Osteoblast (primary cell): ENCODE measurements around the gene TUBB3. TPM values are rescaled to one million over a fixed set of nuclear protein-coding genes. Genes with fewer than 3 reads are reported as not detected.

Experiments
- DNase-seq: peaks from one replicate; pipeline ENCODE4 v3.0.0; 2011; ENCODE audit warnings: low spot score, mixed read lengths; ENCODE audit not compliant: insufficient read length; ENCODE audit errors: missing footprints
- H2AFZ ChIP-seq: 2 replicates; pipeline ENCODE4 v1.6.0; 2011; ENCODE audit warnings: mild to moderate bottlenecking, low read length
- H3K27ac ChIP-seq: 2 replicates; pipeline ENCODE4 v1.5.1; 2011; ENCODE audit warnings: mild to moderate bottlenecking, low read depth, low read length, moderate library complexity
- H3K27me3 ChIP-seq: 2 replicates; pipeline ENCODE4 v1.6.0; 2012; ENCODE audit warnings: mild to moderate bottlenecking, control low read depth, inconsistent platforms, low read length, moderate library complexity; ENCODE audit not compliant: insufficient read depth
- H3K36me3 ChIP-seq: 2 replicates; pipeline ENCODE4 v1.5.1; 2011; ENCODE audit warnings: mild to moderate bottlenecking, low read length, control low read depth, moderate library complexity; ENCODE audit not compliant: insufficient read depth
- H3K4me1 ChIP-seq: 2 replicates; pipeline ENCODE4 v1.5.1; 2011; ENCODE audit warnings: mild to moderate bottlenecking, low read length, control low read depth, moderate library complexity; ENCODE audit not compliant: insufficient read depth
- H3K4me2 ChIP-seq: 2 replicates; pipeline ENCODE4 v1.6.0; 2011; ENCODE audit warnings: mild to moderate bottlenecking, low read length; ENCODE audit not compliant: insufficient read depth
- H3K4me3 ChIP-seq: fragments of 200-600 bp; sonication (generic); 3 replicates; pipeline ENCODE4 v1.5.1; 2012; ENCODE audit warnings: mild to moderate bottlenecking, low read length, inconsistent platforms; ENCODE audit not compliant: insufficient read depth
- H3K79me2 ChIP-seq: 2 replicates; pipeline ENCODE4 v1.6.0; 2012; ENCODE audit warnings: mild to moderate bottlenecking, low read length, control low read depth, inconsistent platforms; ENCODE audit not compliant: insufficient read depth
- H3K9me3 ChIP-seq: 2 replicates; pipeline ENCODE4 v1.5.1; 2011; ENCODE audit warnings: low read depth, low read length, control low read depth
- H4K20me1 ChIP-seq: 2 replicates; pipeline ENCODE4 v1.6.0; 2012; ENCODE audit warnings: mild to moderate bottlenecking, low read length, control low read depth; ENCODE audit not compliant: insufficient read depth
- CTCF ChIP-seq: IDR thresholded peaks from 2 replicates; pipeline ENCODE4 v1.5.1; 2011; ENCODE audit warnings: mild to moderate bottlenecking, low read depth, low read length, moderate library complexity; ENCODE audit errors: extremely low read depth
- total RNA-seq: library from RNA; depleted of rRNA; stranded (reverse); fragments of >200 nt; gene quantifications from 2 replicates; pipeline ENCODE4 v1.2.3, GENCODE V29; 2012

The TUBB3 gene
- total RNA-seq, 1 donor: 166 TPM

GRCh38 chr16:89953671-89954406 is 30.7 kb downstream of the TUBB3 start:
- H3K36me3 ChIP-seq: peaks cover 11% of the 10 kb centered on the region
- H3K4me3 ChIP-seq: no peak overlapping the region
- H2AFZ ChIP-seq: no peak overlapping the region
- H3K27me3 ChIP-seq: no peaks in the 10 kb centered on the region
- no peak overlapping the region for H3K4me2 ChIP-seq
- peaks cover 5% of the 10 kb centered on the region for H3K4me1 ChIP-seq
- TF ChIP-seq CTCF: no peak
- no peaks in the 10 kb centered on the region for H3K9me3 ChIP-seq
- peaks cover 17% of the 10 kb centered on the region for H4K20me1 ChIP-seq
- peaks cover 52% of the 10 kb centered on the region for H3K79me2 ChIP-seq
- peak; percentile 77 for DNase-seq
- H3K27ac ChIP-seq: no peak overlapping the region

DNA sequence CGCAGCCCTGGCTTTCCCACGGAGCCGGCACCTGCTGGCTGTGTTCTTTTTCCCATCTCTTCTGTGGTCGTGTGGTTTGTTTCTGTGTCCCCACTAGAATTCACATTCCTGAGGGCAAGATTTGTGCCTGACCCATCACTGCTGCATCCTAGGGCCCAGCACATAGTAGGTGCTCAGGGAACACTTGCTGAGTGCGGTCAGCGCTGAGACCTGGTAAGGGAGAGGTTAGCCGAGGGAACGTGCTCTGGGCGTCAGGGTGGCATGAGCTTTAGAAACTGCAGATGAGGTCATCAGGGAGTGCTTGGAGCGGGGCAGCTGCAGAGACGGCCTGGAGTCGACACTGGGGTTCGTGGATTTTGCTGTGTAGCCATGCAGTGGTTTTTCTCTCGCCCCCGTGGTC is 31.3 kb downstream of the TUBB3 start:
- Histone ChIP-seq H4K20me1 (peaks cover 17% of the 10 kb centered on the region), H3K4me2 (no peak overlapping the region), H3K79me2 (peaks cover 47% of the 10 kb centered on the region), H3K4me3 (no peak overlapping the region), H3K27me3 (no peaks in the 10 kb centered on the region), H3K27ac (no peak overlapping the region), H3K4me1 (peaks cover 2% of the 10 kb centered on the region), H3K9me3 (no peaks in the 10 kb centered on the region), H2AFZ (no peak overlapping the region), H3K36me3 (peaks cover 15% of the 10 kb centered on the region)
- DNase-seq: peak; percentile 81
- no peak for TF ChIP-seq CTCF

DNA sequence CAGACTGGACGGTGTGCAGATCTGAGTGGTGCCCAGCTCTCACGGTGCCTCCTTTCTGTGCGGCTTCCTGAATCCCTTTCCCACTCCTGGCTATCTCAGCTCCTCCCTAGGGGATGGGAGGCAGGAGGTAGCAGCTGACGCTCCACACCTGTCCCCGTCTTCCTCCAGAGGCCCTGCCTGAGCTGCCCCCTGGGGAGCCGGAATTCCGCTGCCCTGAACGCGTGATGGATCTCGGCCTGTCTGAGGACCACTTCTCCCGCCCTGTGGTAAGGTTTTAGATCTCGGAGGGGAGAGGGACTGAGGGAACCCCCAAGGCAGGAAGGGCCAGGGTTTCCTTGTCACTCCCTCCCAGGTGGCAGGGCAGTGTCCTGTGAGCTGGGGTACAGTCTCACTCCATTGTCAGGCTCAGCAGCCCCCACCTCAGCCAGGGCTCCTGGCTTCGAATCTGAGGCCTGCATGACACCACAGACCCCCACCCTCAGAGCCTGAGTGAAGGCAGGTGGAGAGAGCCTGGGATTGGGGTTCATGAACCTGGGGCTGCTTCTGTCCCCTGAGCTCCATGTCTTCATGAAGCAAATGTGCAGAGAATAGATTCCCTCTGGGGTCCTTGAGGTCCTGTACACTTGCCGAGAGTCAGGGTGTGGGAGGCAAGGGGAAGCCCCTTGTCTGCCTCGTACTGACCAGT is 32.0 kb downstream of the TUBB3 start:
- H4K20me1 ChIP-seq: peaks cover 17% of the 10 kb centered on the region
- no peaks in the 10 kb centered on the region for H3K4me1 ChIP-seq
- H3K27me3 ChIP-seq: no peaks in the 10 kb centered on the region
- H3K4me3 ChIP-seq: no peak overlapping the region
- H3K79me2 ChIP-seq: peaks cover 41% of the 10 kb centered on the region
- no peak overlapping the region for H2AFZ ChIP-seq
- no peaks in the 10 kb centered on the region for H3K9me3 ChIP-seq
- TF ChIP-seq CTCF: no peak
- DNase-seq: peak; percentile 86
- H3K36me3 ChIP-seq: peaks cover 15% of the 10 kb centered on the region
- no peak overlapping the region for H3K4me2 ChIP-seq
- H3K27ac ChIP-seq: no peak overlapping the region

DNA sequence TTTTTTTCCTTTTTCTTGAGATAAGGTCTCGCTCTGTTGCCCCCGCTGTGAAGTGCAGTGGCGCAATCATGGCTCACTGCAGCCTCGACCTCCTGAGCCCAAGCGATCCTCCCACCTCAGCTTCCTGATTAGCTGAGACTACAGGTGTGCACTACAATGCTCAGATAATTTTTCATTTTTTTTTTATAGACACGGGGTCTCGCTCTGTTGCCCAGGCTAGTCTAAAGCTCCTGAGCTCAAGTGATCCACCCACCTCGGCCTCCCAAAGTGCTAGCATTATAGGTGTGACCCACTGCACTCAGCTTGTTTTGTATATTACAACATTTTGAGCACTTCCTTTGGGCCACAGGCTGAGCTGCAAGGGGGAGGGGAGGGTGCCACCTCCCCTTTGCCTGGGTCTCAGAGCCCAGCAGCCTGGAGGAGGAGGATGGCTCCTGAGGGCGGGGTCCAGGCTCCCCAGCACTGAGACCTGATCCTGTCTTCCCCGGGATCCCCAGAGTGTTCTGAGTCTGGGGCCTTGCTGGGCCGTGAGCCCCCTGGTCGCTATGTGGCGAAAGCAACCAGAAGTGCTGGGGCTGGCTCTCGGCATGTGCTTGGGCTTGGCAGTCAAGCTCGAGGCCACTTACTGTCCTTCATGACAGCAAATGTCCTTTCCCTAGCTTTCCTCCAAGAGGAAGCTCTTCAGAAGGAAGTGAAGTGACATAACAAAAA is 33.5 kb downstream of the TUBB3 start:
- H3K4me2 ChIP-seq: no peak overlapping the region
- H3K27me3 ChIP-seq: no peaks in the 10 kb centered on the region
- H3K36me3 ChIP-seq: peaks cover 15% of the 10 kb centered on the region
- H3K4me1 ChIP-seq: no peaks in the 10 kb centered on the region
- no peak overlapping the region for H2AFZ ChIP-seq
- no peak for TF ChIP-seq CTCF
- peaks cover 17% of the 10 kb centered on the region for H4K20me1 ChIP-seq
- H3K79me2 ChIP-seq: peaks cover 29% of the 10 kb centered on the region
- DNase-seq: peak; percentile 58
- H3K9me3 ChIP-seq: no peaks in the 10 kb centered on the region
- no peak overlapping the region for H3K27ac ChIP-seq
- no peak overlapping the region for H3K4me3 ChIP-seq
